Measurements from ENCODE around the gene STMND1.

GRCh38 chr6:17120019-17120418 lies 18.2 kb downstream of the STMND1 start:
- TF ChIP-seq REST (IDR thresholded peaks at IDR 0.05; ENCODE audit: low read depth) = no peak
- TF ChIP-seq CREB1 (IDR thresholded peaks at IDR 0.05; ENCODE audit: low read depth) = no peak
- no peak for TF ChIP-seq MAX (IDR thresholded peaks at IDR 0.05)
- no peak for TF ChIP-seq EP300 (IDR thresholded peaks at IDR 0.05; ENCODE audit: borderline replicate concordance)
